Activated CD4-positive, alpha-beta T cell treated with anti-CD3 and anti-CD28 coated beads for 36 hours (primary cell): ENCODE results near the gene TRABD2B. TPM values are rescaled to one million over a fixed set of nuclear protein-coding genes. Genes with fewer than 3 reads are reported as not detected.
"Not testable (repeated sequence)": the region's sequence is repeated elsewhere in the genome, so short reads cannot be mapped to it uniquely, and the experiment has no call there.

Experiments used
- ATAC-seq: fragments of 200-7000 bp; cut with Tn5 transposase; one replicate; pipeline ENCODE4 v1.10.0; 2021; ENCODE audit warnings: mild to moderate bottlenecking, moderate library complexity
- CTCF ChIA-PET: fragments of 350-600 bp; sonication (Branson Sonifier 250); formaldehyde crosslinking; loops from one replicate; lab custom pipeline; 2021; ENCODE audit warnings: antibody characterized with exemption; lab: Charles Lee
- POLR2A ChIA-PET: fragments of 350-600 bp; sonication (Branson Sonifier 250); formaldehyde crosslinking; loops from one replicate; lab custom pipeline; 2021; ENCODE audit warnings: antibody characterized with exemption, inconsistent platforms; lab: Charles Lee
- DNase-seq: peaks from one replicate; pipeline ENCODE4 v3.0.0-alpha.2; 2020
- H3K27ac Mint-ChIP-seq: one replicate; pipeline ENCODE4 v1.8.0; 2021; ENCODE audit warnings: mixed read lengths
- H3K27me3 Mint-ChIP-seq: one replicate; pipeline ENCODE4 v1.8.0; 2021; ENCODE audit warnings: mixed read lengths
- H3K36me3 Mint-ChIP-seq: one replicate; pipeline ENCODE4 v1.8.0; 2021; ENCODE audit warnings: low read depth, mixed read lengths
- H3K4me1 Mint-ChIP-seq: one replicate; pipeline ENCODE4 v1.8.0; 2021; ENCODE audit warnings: mixed read lengths
- H3K4me3 Mint-ChIP-seq: one replicate; pipeline ENCODE4 v1.8.0; 2021; ENCODE audit warnings: mild to moderate bottlenecking, moderate library complexity, mixed read lengths
- H3K9me3 Mint-ChIP-seq: one replicate; pipeline ENCODE4 v1.8.0; 2021; ENCODE audit warnings: low read depth, mixed read lengths
- intact Hi-C, 2 experiments: fragments of 100-400 bp; cut with DNase I in 1 of 2; cut with micrococcal nuclease in 1 of 2; formaldehyde crosslinking; loops; one replicate each; pipeline versions ENCODE4 v1.14.2 to v1.15.1; 2022 to 2024; cut with DNase I, micrococcal nuclease
- total RNA-seq, 2 experiments: library from RNA; stranded (reverse); gene quantifications; one replicate each; pipeline ENCODE4 v1.2.3, GENCODE V29; 2021

Gene TRABD2B
- total RNA-seq, 2 experiments from 2014 or later = not detected

DNA sequence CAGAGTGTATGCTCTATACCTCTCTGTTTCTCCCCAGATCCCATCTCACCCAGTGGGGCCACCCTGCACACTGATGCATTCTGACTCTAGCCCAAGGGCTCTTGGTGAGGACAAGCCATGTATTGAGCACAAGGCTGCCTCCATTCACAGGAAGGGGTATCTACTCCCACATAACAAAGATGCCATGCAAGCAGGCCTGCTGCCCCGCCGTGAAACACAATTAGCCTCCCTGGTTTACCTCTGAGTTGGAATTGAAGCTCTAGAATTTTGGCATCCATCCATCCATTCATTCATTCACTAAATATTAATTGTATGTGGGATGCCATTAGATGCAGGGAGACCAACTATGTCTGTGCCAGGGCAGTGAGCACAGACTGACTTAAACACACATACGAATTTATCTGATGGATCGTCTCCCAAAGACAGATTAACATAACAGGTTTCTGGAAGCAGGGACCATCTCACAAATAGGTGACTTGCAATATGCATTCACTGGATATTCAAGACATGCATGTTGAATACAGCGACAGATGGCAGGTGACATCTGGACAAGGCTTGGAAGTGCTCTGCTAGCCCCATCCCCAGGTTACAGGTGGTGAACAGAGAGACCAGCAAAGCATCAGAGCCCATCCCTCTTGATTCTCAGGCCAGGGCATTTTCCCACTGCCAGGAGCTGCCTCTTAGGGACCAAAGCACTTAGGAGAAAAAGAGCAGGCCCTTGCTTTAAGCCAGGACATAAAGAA, 34.3 kb downstream of the TRABD2B start:
- Mint-ChIP-seq H3K27me3 (peaks cover 5% of the 10 kb centered on the region), H3K9me3 (peaks cover 3% of the 10 kb centered on the region), H3K36me3 (no peaks in the 10 kb centered on the region), H3K4me1 (no peaks in the 10 kb centered on the region), H3K27ac (no peak overlapping the region), H3K4me3 (no peak overlapping the region)
- ChIA-PET CTCF (no interaction called here), POLR2A (no interaction called here)
- DNase-seq (no peak), ATAC-seq (no peak)
- intact Hi-C loops = no loop called here

GRCh38 chr1:47961835-47962234, 35.4 kb downstream of the TRABD2B start:
- CTCF ChIA-PET, DNase-seq, H3K27ac Mint-ChIP-seq, POLR2A ChIA-PET, H3K36me3 Mint-ChIP-seq, ATAC-seq, intact Hi-C loops, H3K27me3 Mint-ChIP-seq, H3K4me1 Mint-ChIP-seq, H3K9me3 Mint-ChIP-seq, H3K4me3 Mint-ChIP-seq: not testable (repeated sequence)

DNA sequence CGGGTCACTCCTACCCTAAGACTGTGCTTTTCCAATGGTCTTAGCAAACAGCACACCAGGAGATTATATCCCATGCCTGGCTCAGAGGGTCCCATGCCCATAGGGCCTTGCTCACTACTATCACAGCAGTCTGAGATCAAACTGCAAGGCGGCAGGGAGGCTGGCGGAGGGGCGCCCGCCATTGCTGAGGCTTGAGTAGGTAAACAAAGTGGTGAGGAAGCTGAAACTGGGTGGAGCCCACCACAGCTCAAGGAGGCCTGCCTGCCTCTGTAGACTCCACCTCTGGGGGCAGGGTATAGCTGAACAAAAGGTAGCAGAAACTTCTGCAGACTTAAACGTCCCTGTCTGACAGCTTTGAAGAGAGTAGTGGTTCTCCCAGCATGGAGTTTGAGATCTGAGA, 40.7 kb downstream of the TRABD2B start:
- H3K4me3 Mint-ChIP-seq, ATAC-seq, H3K27ac Mint-ChIP-seq, H3K9me3 Mint-ChIP-seq, intact Hi-C loops, H3K36me3 Mint-ChIP-seq, DNase-seq, H3K4me1 Mint-ChIP-seq, CTCF ChIA-PET, POLR2A ChIA-PET: not testable (repeated sequence)
- H3K27me3 Mint-ChIP-seq = peaks cover 16% of the 10 kb centered on the region

GRCh38 chr1:47953661-47954060, 43.5 kb downstream of the TRABD2B start:
- Mint-ChIP-seq H3K4me3 (no peak overlapping the region), H3K36me3 (no peaks in the 10 kb centered on the region), H3K27ac (no peak overlapping the region), H3K4me1 (no peaks in the 10 kb centered on the region), H3K9me3 (no peaks in the 10 kb centered on the region), H3K27me3 (peaks cover 14% of the 10 kb centered on the region)
- DNase-seq (no peak), ATAC-seq (no peak)
- CTCF ChIA-PET = no interaction called here
- intact Hi-C loops = no loop called here
- POLR2A ChIA-PET = no interaction called here

DNA sequence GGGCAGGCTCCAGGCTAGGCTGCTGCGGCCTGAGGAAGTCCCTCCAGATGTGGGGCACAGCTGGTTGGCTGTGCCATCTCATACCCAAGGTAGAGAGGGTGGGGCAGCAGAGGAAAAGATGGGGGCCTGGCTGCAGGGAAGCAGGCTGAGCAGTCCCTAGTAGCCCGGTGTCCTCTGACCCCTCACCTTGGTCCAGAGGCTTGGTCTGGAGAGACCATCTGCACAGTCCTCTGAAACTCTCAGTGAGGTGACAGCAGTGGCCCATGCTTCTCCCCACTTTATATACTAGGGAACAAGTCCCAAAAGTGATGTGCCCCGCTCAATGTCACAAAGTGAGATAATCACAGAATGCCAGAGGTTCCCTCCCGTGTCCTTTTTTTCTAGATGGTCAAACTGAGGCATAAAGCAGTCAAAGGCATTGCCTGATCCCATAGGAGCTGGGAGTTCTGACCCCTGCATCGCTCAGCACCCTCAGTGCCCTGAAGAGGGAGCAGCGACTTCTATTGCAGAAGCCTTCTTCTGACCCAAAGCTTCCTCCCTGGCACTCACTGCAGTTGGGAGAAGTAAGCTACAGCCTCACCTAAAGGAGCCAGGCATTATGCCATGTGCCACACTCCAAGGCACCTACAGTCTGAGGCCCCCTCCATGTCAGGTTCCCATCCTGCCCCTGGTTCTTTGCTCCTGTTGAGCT, 45.5 kb downstream of the TRABD2B start:
- no peaks in the 10 kb centered on the region for H3K36me3 Mint-ChIP-seq
- POLR2A ChIA-PET = no interaction called here
- H3K27me3 Mint-ChIP-seq = peaks cover 13% of the 10 kb centered on the region
- DNase-seq = no peak
- ATAC-seq = no peak
- H3K9me3 Mint-ChIP-seq = no peaks in the 10 kb centered on the region
- no peaks in the 10 kb centered on the region for H3K4me1 Mint-ChIP-seq
- CTCF ChIA-PET = no interaction called here
- no peak overlapping the region for H3K4me3 Mint-ChIP-seq
- H3K27ac Mint-ChIP-seq = no peak overlapping the region
- intact Hi-C loops = no loop called here

DNA sequence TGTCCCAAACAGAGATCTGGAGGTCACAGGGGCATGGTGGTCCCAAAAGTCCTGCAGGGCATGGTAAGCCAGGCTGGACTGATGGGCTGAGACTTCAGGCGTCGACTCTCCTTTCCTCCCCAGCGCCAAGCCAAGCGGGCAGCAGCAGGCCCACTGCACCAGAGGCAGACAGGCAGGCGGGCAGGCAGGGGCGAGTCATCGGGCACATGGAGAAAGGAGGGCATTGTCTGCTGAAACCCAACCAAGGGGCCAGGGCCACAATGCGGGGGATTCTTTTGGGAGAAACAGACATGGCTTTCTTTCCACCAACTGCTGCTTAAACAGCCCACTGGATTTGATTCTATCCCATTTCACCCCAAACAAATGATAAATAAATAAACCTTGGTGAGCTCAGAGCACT, 46.2 kb downstream of the TRABD2B start:
- Mint-ChIP-seq H3K36me3 (no peaks in the 10 kb centered on the region), H3K4me3 (no peak overlapping the region), H3K27ac (no peak overlapping the region), H3K9me3 (no peaks in the 10 kb centered on the region), H3K4me1 (no peaks in the 10 kb centered on the region), H3K27me3 (peaks cover 13% of the 10 kb centered on the region)
- POLR2A ChIA-PET = no interaction called here
- intact Hi-C loops = no loop called here
- CTCF ChIA-PET = no interaction called here
- DNase-seq (no peak), ATAC-seq (no peak)

DNA sequence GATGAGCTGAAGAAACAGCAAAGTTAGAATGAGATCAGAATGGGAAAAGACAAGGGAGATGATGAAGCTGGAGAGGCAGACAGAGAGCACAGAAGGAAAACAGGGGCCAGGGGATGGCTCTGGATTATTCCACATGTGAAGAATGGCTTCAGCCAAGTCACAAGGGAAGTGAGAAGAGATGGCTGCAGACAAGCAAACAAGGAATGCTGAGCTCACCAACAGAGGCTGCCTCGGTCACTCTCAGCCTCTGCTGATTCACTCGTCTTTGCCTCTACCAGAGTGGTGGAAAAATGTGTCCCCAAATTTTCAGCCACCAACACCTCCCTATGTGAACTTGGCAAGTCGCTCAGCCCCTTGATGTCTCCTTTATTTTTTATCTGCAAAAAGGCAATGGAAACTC, 46.7 kb downstream of the TRABD2B start:
- Mint-ChIP-seq H3K4me1 (no peaks in the 10 kb centered on the region), H3K36me3 (no peaks in the 10 kb centered on the region), H3K4me3 (no peak overlapping the region), H3K9me3 (no peaks in the 10 kb centered on the region), H3K27ac (no peak overlapping the region), H3K27me3 (peaks cover 13% of the 10 kb centered on the region)
- ChIA-PET POLR2A (no interaction called here), CTCF (no interaction called here)
- intact Hi-C loops = no loop called here
- DNase-seq (no peak), ATAC-seq (no peak)

- no peak overlapping the region for H3K4me3 Mint-ChIP-seq
- no peak overlapping the region for H3K27ac Mint-ChIP-seq
- H3K4me1 Mint-ChIP-seq = no peaks in the 10 kb centered on the region
- intact Hi-C loops = no loop called here
- no peaks in the 10 kb centered on the region for H3K36me3 Mint-ChIP-seq
- H3K27me3 Mint-ChIP-seq = peaks cover 2% of the 10 kb centered on the region
- no peaks in the 10 kb centered on the region for H3K9me3 Mint-ChIP-seq
- no peak for DNase-seq
- CTCF ChIA-PET = no interaction called here
- POLR2A ChIA-PET = no interaction called here
- no peak for ATAC-seq
Measured at GRCh38 chr1:47948126-47948525, 49.1 kb downstream of the TRABD2B start.

DNA sequence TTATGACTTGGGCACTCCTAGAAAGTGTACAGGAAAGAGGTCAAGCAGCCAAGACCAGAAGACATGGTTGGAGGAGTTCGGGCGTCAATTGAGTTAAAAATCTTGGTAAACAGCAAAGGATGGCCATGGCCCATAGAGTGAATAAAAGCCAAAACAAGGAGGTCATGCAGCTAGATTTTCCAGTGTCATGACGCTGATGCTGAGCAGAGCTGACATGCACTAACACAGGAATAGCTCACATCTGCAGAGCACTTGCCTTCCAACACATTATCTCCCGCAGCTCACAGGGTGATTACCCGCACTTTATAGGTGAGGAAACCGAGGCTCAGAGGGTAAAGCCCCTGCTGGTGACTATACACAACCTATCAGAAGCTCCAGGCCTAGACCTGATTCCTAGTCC, 49.7 kb downstream of the TRABD2B start:
- ATAC-seq (no peak), DNase-seq (no peak)
- Mint-ChIP-seq H3K36me3 (no peaks in the 10 kb centered on the region), H3K4me3 (no peak overlapping the region), H3K27me3 (peaks cover 2% of the 10 kb centered on the region), H3K9me3 (no peaks in the 10 kb centered on the region), H3K4me1 (no peaks in the 10 kb centered on the region), H3K27ac (no peak overlapping the region)
- intact Hi-C loops = no loop called here
- ChIA-PET CTCF (interaction anchor here (0.6 kb wide), 1 partner anchor 214 kb away, joined by 3 read pairs; no protein-coding TSS in a partner anchor), POLR2A (no interaction called here)

- no peak for ATAC-seq
- no peak for DNase-seq
- CTCF ChIA-PET = no interaction called here
- POLR2A ChIA-PET = no interaction called here
- Mint-ChIP-seq H3K27me3 (peaks cover 11% of the 10 kb centered on the region), H3K36me3 (no peaks in the 10 kb centered on the region), H3K9me3 (no peaks in the 10 kb centered on the region), H3K27ac (no peak overlapping the region), H3K4me1 (no peaks in the 10 kb centered on the region), H3K4me3 (no peak overlapping the region)
- intact Hi-C loops = no loop called here
Measured at GRCh38 chr1:47944561-47944960, 52.6 kb downstream of the TRABD2B start.

- Mint-ChIP-seq H3K4me3 (no peak overlapping the region), H3K27me3 (peaks cover 13% of the 10 kb centered on the region), H3K4me1 (no peaks in the 10 kb centered on the region), H3K9me3 (no peaks in the 10 kb centered on the region), H3K27ac (no peak overlapping the region), H3K36me3 (no peaks in the 10 kb centered on the region)
- POLR2A ChIA-PET = no interaction called here
- intact Hi-C loops = no loop called here
- DNase-seq (no peak), ATAC-seq (no peak)
- CTCF ChIA-PET = interaction anchor here (1.2 kb wide), 1 partner anchor 30 kb away, joined by 3 read pairs; no protein-coding TSS in a partner anchor
Measured at GRCh38 chr1:47942240-47942629, 55.0 kb downstream of the TRABD2B start.

- ChIA-PET CTCF (no interaction called here), POLR2A (no interaction called here)
- H3K27me3 Mint-ChIP-seq = peaks cover 13% of the 10 kb centered on the region
- no peak overlapping the region for H3K27ac Mint-ChIP-seq
- H3K36me3 Mint-ChIP-seq = no peaks in the 10 kb centered on the region
- H3K4me1 Mint-ChIP-seq = no peaks in the 10 kb centered on the region
- DNase-seq = no peak
- no peak for ATAC-seq
- no peak overlapping the region for H3K4me3 Mint-ChIP-seq
- H3K9me3 Mint-ChIP-seq = no peaks in the 10 kb centered on the region
- intact Hi-C loops = no loop called here
Measured at GRCh38 chr1:47941609-47942239, 55.5 kb downstream of the TRABD2B start.
